MM.1S (cell line): ENCODE data around the gene IFRD2.
"Not testable (repeated sequence)": the region's sequence is repeated elsewhere in the genome, so short reads cannot be mapped to it uniquely, and the experiment has no call there.

ENCODE experiments used
- EZH2phosphoT487 ChIP-seq: fragments of 300-600 bp; sonication (generic); IDR thresholded peaks from 2 replicates; pipeline ENCODE4 v1.6.1; 2018; ENCODE audit warnings: antibody characterized with exemption, low read length
- TF ChIP-seq, protein P1 (sequence below): fragments of 300-600 bp; sonication (generic); IDR thresholded peaks from 2 replicates; pipeline ENCODE4 v1.5.1; 2016; ENCODE audit warnings: antibody characterized with exemption, low read length, mixed read lengths

GRCh38 chr3:50312041-50312440, 19.8 kb upstream of the IFRD2 start:
- TF ChIP-seq, protein P1, sequence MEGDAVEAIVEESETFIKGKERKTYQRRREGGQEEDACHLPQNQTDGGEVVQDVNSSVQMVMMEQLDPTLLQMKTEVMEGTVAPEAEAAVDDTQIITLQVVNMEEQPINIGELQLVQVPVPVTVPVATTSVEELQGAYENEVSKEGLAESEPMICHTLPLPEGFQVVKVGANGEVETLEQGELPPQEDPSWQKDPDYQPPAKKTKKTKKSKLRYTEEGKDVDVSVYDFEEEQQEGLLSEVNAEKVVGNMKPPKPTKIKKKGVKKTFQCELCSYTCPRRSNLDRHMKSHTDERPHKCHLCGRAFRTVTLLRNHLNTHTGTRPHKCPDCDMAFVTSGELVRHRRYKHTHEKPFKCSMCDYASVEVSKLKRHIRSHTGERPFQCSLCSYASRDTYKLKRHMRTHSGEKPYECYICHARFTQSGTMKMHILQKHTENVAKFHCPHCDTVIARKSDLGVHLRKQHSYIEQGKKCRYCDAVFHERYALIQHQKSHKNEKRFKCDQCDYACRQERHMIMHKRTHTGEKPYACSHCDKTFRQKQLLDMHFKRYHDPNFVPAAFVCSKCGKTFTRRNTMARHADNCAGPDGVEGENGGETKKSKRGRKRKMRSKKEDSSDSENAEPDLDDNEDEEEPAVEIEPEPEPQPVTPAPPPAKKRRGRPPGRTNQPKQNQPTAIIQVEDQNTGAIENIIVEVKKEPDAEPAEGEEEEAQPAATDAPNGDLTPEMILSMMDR, result not testable (repeated sequence)
- not testable (repeated sequence) for TF ChIP-seq EZH2phosphoT487
